Measurements from ENCODE around the gene NCK2. TPM values are rescaled to one million over a fixed set of nuclear protein-coding genes. Genes with fewer than 3 reads are reported as not detected.

The NCK2 gene
- total and polyA plus RNA-seq, 2 of the 4 experiments (the other 2 are of a cell fraction), result 15.8 to 22.2 TPM

GRCh38 chr2:105772362-105772761 lies 27.6 kb downstream of the NCK2 start:
- POLR2A ChIA-PET (ENCODE audit: unreplicated experiment), result no interaction called here

More at GRCh38 chr2:105772362-105772761, 27.6 kb downstream of the NCK2 start:
- H4K5ac ChIP-seq (ENCODE audit: low read depth, low read length), result no peak overlapping the region
- no peak for ATAC-seq (ENCODE audit: low read depth)
- H2BK20ac ChIP-seq (ENCODE audit: low read depth, low read length), result no peak overlapping the region
- peaks cover 53% of the 10 kb centered on the region for H4K20me1 ChIP-seq (ENCODE audit: insufficient read depth, low read length)
- no peak overlapping the region for H3K4me3 ChIP-seq (ENCODE audit: insufficient read depth, low read depth, low read length)
- H3K18ac ChIP-seq (ENCODE audit: low read depth, low read length), result no peak overlapping the region
- H2BK120ac ChIP-seq (ENCODE audit: low read depth, low read length), result no peak overlapping the region
- no peak overlapping the region for H3K4ac ChIP-seq (ENCODE audit: low read depth, low read length)
- H3K27ac ChIP-seq (ENCODE audit: insufficient read depth, low read length), result no peak overlapping the region
- BruUV-seq (replicated peaks), result no TSS peak
- TF ChIP-seq CEBPB (IDR thresholded peaks at IDR 0.05; ENCODE audit: low read depth, low read length) (no peak), MAZ (IDR thresholded peaks at IDR 0.05; ENCODE audit: borderline replicate concordance, low read depth, low read length) (no peak), BHLHE40 (IDR thresholded peaks at IDR 0.05; ENCODE audit: low read depth, low read length) (no peak), CTCF (conservative IDR thresholded peaks at IDR 0.05; ENCODE audit: low read depth, low read length) (no peak), RFX5 (IDR thresholded peaks at IDR 0.05; ENCODE audit: low read depth, low read length) (no peak), FOS (IDR thresholded peaks at IDR 0.05; ENCODE audit: low read depth, low read length) (no peak), POLR2A (IDR thresholded peaks at IDR 0.05; ENCODE audit: low read depth, low read length) (no peak)
- H3K56ac ChIP-seq (ENCODE audit: extremely low read depth, insufficient read depth, low read length), result no peak overlapping the region
- no peak overlapping the region for H2AK9ac ChIP-seq (replicated peaks; ENCODE audit: low read depth, low read length, poor library complexity)
- H3K9me1 ChIP-seq (ENCODE audit: insufficient read depth, low read length), result peaks cover 13% of the 10 kb centered on the region; the same call in 1 of the 2 replicates
- H4K91ac ChIP-seq (ENCODE audit: insufficient read depth, low read depth, low read length), result no peak overlapping the region
- no peak overlapping the region for H3K9ac ChIP-seq (ENCODE audit: low read depth, low read length)
- no peak overlapping the region for H3K4me2 ChIP-seq (ENCODE audit: low read depth, low read length)
- H3K27me3 ChIP-seq (ENCODE audit: control insufficient read depth, insufficient read depth, low read length), result no peaks in the 10 kb centered on the region
- in situ Hi-C loops (cut with MboI; ENCODE audit: low sequenced_read_pairs), result no loop called here
- H3K9me3 ChIP-seq (ENCODE audit: control insufficient read depth, insufficient read depth, low read length), result no peaks in the 10 kb centered on the region
- H2AFZ ChIP-seq (replicated peaks; ENCODE audit: low read length, poor library complexity), result no peak overlapping the region
- peaks cover 4% of the 10 kb centered on the region; the same call in 1 of the 2 replicates for H3K4me1 ChIP-seq (ENCODE audit: control insufficient read depth, insufficient read depth, low read length)
- dilution Hi-C loops (cut with HindIII; ENCODE audit: low sequenced_read_pairs, unreplicated experiment), result no loop called here
- H2BK15ac ChIP-seq (ENCODE audit: low read depth, low read length), result no peak overlapping the region
- H2AK5ac ChIP-seq (ENCODE audit: low read depth, low read length), result no peak overlapping the region
- no peak overlapping the region for H3K14ac ChIP-seq (replicated peaks; ENCODE audit: low read depth, low read length)
- no peak overlapping the region for H2BK5ac ChIP-seq (ENCODE audit: low read depth, low read length, poor library complexity, severe bottlenecking)
- H3K79me1 ChIP-seq (ENCODE audit: low read depth in 1 of 2, low read length in 2 of 2), result peaks cover 18 to 83% of the 10 kb centered on the region in 2 experiments
- CTCF ChIA-PET, result no interaction called here
- no peak overlapping the region for H3K23ac ChIP-seq (ENCODE audit: low read depth, low read length)
- peaks cover 3% of the 10 kb centered on the region for H3K36me3 ChIP-seq (ENCODE audit: control insufficient read depth, insufficient read depth, low read length)
- no peak for DNase-seq
- no peak overlapping the region for H4K8ac ChIP-seq (ENCODE audit: low read depth in 2 of 2, low read length in 2 of 2)
- intact Hi-C loops (cut with micrococcal nuclease), result no loop called here
- WGBS, 2 experiments (ENCODE audit: extremely low coverage in 2 of 2, insufficient read length in 1 of 2), result 17% methylated on average over 1 of the region's 5 CpGs; no CpG with 5 or more reads in 1 of the 2 experiments

Measured in IMR-90 (cell line).